GM12873 (cell line): ENCODE results near the gene TNIP1.

Experiments used
- CTCF ChIP-seq: IDR thresholded peaks from 2 replicates; pipeline ENCODE4 v1.5.1; 2012; ENCODE audit warnings: low read depth, mild to moderate bottlenecking, moderate library complexity, low read length, control low read depth; ENCODE audit not compliant: insufficient read depth; ENCODE audit errors: missing control alignments

The TNIP1 gene

GRCh38 chr5:151110992-151111391 is 30.2 kb upstream of the TNIP1 start:
- no peak for TF ChIP-seq CTCF

GRCh38 chr5:151110122-151110681 is 29.4 kb upstream of the TNIP1 start:
- TF ChIP-seq CTCF = peak; percentile 22

- no peak for TF ChIP-seq CTCF
These were observed 27.7 kb upstream of the TNIP1 start for GRCh38 chr5:151108566-151108965.

DNA sequence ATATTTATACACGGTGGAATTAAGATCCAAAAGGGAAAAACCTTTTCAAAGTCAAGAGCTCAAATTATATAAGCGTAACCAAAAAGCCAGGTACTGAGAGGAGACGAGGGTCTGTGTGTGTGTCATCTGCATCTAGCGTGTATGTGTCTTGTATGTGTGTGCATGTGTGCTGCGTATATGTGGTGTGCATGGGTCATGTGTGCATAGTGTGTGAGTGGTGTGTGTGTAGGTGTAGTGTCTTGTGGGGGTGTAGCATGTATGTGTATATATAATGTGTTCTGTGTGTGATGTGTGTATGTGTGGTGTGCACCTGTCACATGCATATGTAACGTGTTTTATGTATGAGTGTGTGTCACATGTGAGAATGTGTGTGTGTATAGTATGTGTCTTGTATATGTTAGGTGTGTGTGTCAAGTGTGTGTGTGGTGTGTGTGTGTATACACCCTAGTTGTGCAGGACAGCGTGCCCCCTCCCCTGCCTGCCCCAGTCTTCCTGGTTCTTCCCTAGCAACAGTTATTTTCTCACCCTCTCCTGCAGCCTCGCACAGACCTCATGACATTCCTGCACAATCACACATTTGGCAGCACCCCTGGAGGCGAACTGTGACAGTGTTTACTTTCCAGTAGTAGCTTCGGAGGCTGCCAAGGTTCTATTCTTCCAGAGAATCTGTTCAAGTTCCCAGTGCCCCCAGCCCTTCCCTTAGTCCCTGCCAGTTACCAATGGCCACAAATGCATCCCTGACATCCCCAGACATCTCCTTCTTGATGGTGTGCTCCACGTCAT is 27.1 kb upstream of the TNIP1 start:
- TF ChIP-seq CTCF = no peak

- TF ChIP-seq CTCF = no peak
These were observed 26.2 kb upstream of the TNIP1 start for GRCh38 chr5:151107084-151107483.

DNA sequence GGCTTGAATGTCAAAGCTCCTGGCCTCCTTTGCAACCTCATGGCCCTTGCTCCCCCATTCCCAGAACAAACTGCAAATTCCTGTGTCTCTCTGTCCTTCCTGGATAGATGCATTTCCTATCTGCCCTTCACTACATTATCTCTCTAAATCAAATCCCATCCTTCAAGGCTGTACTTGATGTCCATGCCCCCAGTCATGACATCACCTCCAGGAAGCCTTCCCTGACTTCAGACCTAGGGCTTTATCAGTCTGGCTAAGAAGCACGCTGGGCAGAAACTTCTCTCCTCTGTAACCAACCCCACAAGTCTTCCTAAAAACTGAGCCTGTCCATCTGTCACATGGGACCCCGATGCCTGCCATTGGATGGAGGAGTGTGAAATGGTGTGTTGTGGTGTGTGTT is 25.7 kb upstream of the TNIP1 start:
- TF ChIP-seq CTCF = no peak

- TF ChIP-seq CTCF = no peak
These were observed 25.2 kb upstream of the TNIP1 start for GRCh38 chr5:151106043-151106442.
